ENCODE data around the gene NOXA1. TPM values are rescaled to one million over a fixed set of nuclear protein-coding genes. Genes with fewer than 3 reads are reported as not detected.
A peak's percentile ranks its signal among the peaks of the same experiment; 100 is the strongest.

The NOXA1 gene
- total RNA-seq, 4 donors from 2014 or later = 6.3 to 11.4 (median 10.1) TPM

GRCh38 chr9:137467161-137467581 is 44.0 kb downstream of the NOXA1 start:
- Histone ChIP-seq H3K36me3 (peaks cover 0 to 31% (median 0%) of the 10 kb centered on the region in 3 donors), H3K27ac (no peak overlapping the region), H3K9me3 (no peaks in the 10 kb centered on the region), H3K4me3 (no peak overlapping the region), H3K4me1 (peaks cover 0 to under 1% (median 0%) of the 10 kb centered on the region in 4 donors), H3K27me3 (no peaks in the 10 kb centered on the region)
- WGBS, 2 donors = 94 to 95% methylated on average over 16 of the region's 16 CpGs
- DNase-seq (ENCODE audit: low spot score in 2 of 2) = peak in 1 of 2 donors; percentile 10
- TF ChIP-seq POLR2A (IDR thresholded peaks at IDR 0.05) (no peak), EP300 (IDR thresholded peaks at IDR 0.05) (no peak), CTCF (IDR thresholded peaks at IDR 0.05) (no peak)

GRCh38 chr9:137467896-137468295 is 44.7 kb downstream of the NOXA1 start:
- Histone ChIP-seq H3K9me3 (no peaks in the 10 kb centered on the region), H3K4me3 (no peak overlapping the region), H3K4me1 (no peaks in the 10 kb centered on the region), H3K36me3 (peaks cover 0 to 32% (median 0%) of the 10 kb centered on the region in 3 donors), H3K27ac (no peak overlapping the region), H3K27me3 (no peaks in the 10 kb centered on the region)
- TF ChIP-seq CTCF (IDR thresholded peaks at IDR 0.05) (no peak), EP300 (IDR thresholded peaks at IDR 0.05) (no peak), POLR2A (IDR thresholded peaks at IDR 0.05) (no peak)
- WGBS, 2 donors = 96 to 99% methylated on average over 7 of the region's 7 CpGs
- no peak for DNase-seq (ENCODE audit: low spot score in 2 of 2)

- H3K27me3 ChIP-seq = no peaks in the 10 kb centered on the region
- H3K9me3 ChIP-seq = peaks cover 0 to 9% (median 2%) of the 10 kb centered on the region in 4 donors
- DNase-seq (ENCODE audit: low spot score in 2 of 2) = no peak
- peaks cover 0 to 31% (median 0%) of the 10 kb centered on the region in 3 donors for H3K36me3 ChIP-seq
- H3K4me3 ChIP-seq = no peak overlapping the region
- H3K27ac ChIP-seq = no peak overlapping the region
- TF ChIP-seq EP300 (IDR thresholded peaks at IDR 0.05) = no peak
- no peak for TF ChIP-seq CTCF (IDR thresholded peaks at IDR 0.05)
- no peak for TF ChIP-seq POLR2A (IDR thresholded peaks at IDR 0.05)
- 66 to 69% methylated on average over 7 of the region's 7 CpGs for WGBS, 2 donors
- no peaks in the 10 kb centered on the region for H3K4me1 ChIP-seq
Observed at GRCh38 chr9:137470785-137471184, 47.6 kb downstream of the NOXA1 start.

GRCh38 chr9:137474271-137474670 is 51.1 kb downstream of the NOXA1 start:
- 92 to 94% methylated on average over 18 of the region's 18 CpGs for WGBS, 2 donors
- Histone ChIP-seq H3K27ac (no peak overlapping the region), H3K27me3 (no peaks in the 10 kb centered on the region), H3K9me3 (peaks cover 0 to 22% (median 2%) of the 10 kb centered on the region in 4 donors), H3K4me3 (no peak overlapping the region), H3K4me1 (no peaks in the 10 kb centered on the region), H3K36me3 (peaks cover 0 to 55% (median 0%) of the 10 kb centered on the region in 3 donors)
- DNase-seq (ENCODE audit: low spot score in 2 of 2) = no peak
- TF ChIP-seq EP300 (IDR thresholded peaks at IDR 0.05) = no peak
- TF ChIP-seq CTCF (IDR thresholded peaks at IDR 0.05) = no peak
- TF ChIP-seq POLR2A (IDR thresholded peaks at IDR 0.05) = no peak

- Histone ChIP-seq H3K36me3 (peaks cover 0 to 62% (median 0%) of the 10 kb centered on the region in 3 donors), H3K9me3 (peaks cover 0 to 22% (median 2%) of the 10 kb centered on the region in 4 donors), H3K4me3 (no peak overlapping the region), H3K27me3 (no peaks in the 10 kb centered on the region), H3K27ac (no peak overlapping the region), H3K4me1 (no peaks in the 10 kb centered on the region)
- 83 to 86% methylated on average over 3 of the region's 3 CpGs for WGBS, 2 donors
- no peak for DNase-seq (ENCODE audit: low spot score in 2 of 2)
- TF ChIP-seq POLR2A (IDR thresholded peaks at IDR 0.05) (no peak), EP300 (IDR thresholded peaks at IDR 0.05) (no peak), CTCF (IDR thresholded peaks at IDR 0.05) (no peak)
Observed at GRCh38 chr9:137475666-137476065, 52.5 kb downstream of the NOXA1 start.
